Effector CD4-positive, alpha-beta T cell (primary cell): Measurements from ENCODE around the gene RUNX3.
A peak's percentile ranks its signal among the peaks of the same experiment; 100 is the strongest.

Source experiments
- DNase-seq: peaks from one replicate; pipeline ENCODE4 v3.0.0-alpha.2; 2020

Gene RUNX3

DNA sequence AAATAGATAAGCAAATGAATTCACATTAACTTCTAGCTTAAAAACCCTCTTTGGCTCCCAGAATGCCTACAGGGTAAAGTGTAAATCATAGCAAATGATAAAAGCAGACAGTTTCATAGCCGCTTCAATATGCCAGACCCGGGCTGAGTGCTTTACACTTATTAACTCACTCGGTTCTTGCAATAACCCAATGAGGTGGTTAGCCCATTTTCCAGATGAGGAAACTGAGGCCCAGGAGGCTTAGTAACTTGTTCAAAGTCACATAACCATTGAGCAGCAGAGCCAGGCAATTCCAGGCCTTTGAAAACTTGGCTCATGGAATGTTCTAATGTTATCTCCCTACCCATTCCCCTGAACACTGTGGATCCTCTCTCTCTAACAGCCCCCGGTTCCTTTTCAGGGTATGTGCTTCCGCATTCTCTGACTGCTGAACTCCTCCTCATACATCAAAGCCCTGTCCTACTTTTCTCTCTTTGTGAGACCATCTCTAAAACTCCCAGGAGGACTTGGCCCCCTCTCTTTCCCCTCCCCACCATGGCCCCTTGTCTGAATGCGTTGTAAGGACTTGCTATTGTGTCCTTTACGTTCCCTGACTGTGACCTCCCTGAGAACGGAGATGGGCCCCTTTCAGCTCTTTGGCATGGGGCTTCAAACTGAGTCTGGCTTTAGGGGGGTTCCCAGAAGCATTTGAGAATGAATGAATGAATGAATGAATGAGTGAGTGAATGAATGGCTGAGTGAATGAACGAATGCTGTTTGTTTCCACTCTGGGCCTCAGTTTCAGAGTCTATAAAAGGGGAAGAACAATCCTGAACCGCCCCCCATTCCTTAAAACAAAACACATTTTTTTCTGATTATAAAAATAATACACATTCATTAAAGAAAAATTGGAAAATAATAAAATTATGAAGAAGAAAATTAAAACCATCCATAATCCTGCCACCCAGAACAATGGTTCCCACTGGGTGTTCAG is 15.6 kb upstream of the RUNX3 start:
- no peak for DNase-seq

- DNase-seq, result no peak
These were observed 14.2 kb upstream of the RUNX3 start for GRCh38 chr1:24944318-24944717.

DNA sequence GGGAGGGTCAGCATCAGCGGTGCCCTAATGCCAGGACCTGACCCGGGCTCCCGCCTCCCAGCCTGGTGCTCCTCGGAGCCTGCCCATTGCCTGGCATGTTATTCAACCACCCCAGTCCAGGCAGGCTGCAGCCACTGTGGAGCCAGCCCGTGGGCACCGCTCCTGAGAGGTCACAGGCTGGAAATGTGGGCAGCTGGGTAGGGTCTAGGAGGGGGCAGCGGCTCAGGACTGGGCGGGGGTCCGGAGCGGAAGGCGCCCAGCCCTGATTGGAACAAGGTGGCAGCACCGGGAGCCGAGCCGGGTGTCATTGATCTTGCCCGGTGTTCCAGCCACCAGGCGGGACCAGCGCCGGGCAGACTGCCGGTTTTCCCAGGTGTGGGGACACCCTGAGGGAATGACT is 12.7 kb upstream of the RUNX3 start:
- DNase-seq, result no peak

- no peak for DNase-seq
These were observed 11.5 kb upstream of the RUNX3 start for GRCh38 chr1:24941564-24941963.

DNA sequence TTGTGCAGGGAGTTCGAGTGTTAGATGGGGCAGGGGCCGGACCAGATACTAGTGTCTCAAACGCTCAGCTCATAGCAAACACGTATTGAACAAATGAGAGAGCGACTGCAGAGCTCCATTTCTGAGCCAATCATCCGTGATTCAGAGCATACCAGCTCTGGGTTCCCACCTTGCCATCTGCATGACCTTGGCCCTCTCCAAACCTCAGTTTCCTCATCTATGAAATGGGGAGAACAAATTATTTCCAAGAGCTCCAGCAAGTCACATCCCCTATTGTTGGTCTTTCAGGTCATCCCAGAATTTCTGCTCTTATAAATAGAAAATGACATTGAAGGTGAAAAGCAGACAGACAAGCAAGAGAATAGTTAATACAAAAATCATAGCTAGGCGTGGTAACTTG is 10.2 kb upstream of the RUNX3 start:
- DNase-seq, result no peak

DNA sequence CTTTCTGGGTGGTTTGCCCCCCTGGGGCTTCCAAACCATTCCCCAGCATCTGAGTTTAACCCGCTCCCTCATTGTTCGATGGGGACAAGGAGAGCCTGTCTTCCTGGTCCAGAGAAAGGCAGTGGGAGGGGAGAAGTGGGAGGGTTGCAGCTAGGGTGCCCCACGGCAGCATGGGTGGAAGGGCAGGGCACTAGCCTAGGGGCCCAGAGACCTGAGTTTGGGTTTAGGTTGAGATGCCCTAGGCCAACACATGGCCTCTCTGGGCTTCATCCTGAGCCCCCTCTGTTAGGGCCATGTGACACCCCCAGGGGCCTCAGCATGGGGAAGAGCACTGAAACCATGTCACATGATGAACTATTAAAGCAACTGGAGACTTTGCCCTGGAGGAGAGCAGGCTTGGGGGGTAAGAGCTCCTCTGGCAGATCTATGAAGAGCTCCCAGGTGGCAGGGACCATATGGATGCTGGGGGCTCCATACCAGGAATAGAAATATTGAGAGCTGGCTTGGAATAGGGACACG is 9.7 kb upstream of the RUNX3 start:
- no peak for DNase-seq

DNA sequence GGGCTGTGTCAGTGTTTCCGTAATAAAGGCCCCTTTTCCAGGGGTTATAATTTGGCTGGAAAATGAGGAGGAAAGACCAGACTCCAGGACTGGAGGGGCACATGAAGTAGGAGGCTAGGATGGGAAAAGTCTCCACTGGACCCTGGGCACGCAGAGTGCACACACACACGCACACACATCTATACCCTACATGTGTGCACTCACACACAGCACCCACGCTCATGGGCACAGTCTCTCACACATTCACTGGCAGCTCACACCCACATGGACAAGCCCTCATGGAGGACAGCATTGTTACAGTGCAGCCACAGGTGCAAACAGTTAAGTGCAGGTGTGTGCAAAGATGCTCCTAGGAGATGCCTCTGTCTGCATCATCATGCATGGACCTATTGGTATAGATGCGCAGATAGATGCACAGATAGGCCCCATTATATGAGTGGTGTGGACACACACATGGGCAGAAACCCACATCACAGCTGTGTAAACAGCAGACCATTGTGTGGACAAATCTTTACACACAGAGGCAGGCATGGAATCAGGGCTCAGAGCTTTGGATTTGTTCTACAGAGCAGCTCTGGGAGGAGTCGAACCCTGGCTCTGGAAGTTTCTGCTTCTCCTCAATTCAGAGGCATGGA is 9.1 kb upstream of the RUNX3 start:
- DNase-seq, result no peak

- DNase-seq, result no peak
These were observed 8.2 kb upstream of the RUNX3 start for GRCh38 chr1:24938276-24938675.

DNA sequence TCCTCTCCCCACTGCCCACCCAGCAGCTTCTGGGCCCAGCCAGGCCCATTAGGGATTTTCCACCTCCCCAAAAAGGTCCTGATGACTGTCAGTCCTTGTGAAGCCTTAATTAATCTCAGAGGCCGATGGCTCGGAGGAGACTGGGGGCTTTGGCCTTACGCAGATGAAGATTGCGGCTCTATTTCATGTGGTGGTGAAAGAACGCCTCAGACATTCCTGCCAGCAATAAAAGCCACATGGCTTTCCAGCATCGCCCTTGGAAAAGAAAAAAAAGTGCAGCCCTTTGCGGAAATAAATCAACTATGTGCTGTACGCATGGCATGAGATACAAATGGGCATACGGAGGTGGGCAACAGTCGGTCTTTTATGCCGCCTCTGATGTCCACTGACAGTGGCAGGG is 6.6 kb upstream of the RUNX3 start:
- DNase-seq, result no peak

- DNase-seq, result no peak
These were observed 5.8 kb upstream of the RUNX3 start for GRCh38 chr1:24935615-24936484.

GRCh38 chr1:24935196-24935526 is 5.1 kb upstream of the RUNX3 start:
- no peak for DNase-seq

DNA sequence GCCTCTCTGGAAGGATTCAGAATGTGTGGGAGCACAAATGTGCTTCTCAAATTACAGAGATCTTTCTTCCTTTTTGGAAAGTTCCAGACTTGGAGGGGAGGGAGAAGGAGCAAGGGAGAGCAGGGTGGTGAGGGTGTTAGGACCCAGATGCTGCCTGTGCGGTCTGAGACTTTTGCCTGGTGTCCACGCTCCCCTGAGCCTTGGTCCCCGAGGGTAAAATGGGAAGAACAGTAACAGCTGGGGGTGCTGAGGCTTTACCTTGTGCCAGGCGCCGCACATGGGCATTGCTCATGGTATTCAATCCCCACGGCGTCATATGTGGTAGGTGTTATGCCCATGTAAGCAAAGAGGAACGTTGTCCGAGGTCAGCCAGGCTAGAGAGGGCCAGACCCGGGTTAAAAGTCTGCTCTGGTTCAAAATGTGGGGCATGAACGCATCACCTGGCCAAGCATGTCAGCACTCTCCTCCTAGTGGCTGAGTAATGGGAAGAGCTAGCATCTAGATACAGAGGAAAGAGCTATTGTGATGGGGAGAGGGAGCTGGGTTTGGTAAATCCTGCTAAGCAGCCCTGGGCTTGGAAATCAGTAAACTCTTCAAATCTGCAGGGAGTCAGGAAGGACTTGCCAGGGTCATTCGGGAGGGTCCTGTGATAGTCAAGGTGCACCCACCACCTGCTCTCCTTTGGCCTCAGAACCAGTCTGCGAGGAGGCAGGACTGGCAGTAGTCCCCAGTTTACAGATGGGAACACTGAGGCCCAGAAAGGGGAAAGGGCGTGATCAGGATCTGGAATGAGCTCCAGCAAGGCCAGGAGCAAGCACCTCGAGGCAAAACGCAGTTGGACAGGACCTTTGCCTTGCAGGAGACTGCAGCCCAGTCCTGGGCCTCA is 4.5 kb upstream of the RUNX3 start:
- DNase-seq, result no peak

GRCh38 chr1:24933468-24933867 is 3.4 kb upstream of the RUNX3 start:
- DNase-seq, result no peak

DNA sequence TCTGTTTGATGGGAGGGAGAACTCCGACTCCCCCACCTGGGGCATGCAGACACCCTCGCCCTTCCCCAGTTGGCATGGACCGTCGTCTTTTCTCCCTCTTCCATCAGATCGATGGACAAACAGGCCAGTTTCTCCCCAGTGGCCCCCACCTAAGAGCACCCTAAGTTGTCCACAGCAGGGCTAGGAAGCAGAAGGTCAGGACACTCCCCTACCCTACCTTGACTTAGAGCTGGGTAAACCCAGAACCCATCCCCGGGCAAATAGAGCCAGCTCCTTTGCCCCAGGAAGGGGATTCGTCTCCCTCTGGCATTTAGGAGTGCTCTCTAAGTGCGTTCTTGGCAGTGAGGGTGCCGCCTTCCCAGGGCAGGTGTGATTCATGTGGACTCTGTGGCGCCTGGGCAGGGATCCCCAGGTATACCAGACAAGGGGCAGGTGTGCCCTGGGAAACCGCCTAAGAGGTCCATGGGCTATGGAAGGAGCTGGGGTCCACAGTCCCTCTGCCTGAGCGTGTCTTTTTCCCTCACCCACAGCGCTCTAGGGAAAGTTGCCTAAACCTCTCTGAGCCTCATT is 2.7 kb upstream of the RUNX3 start:
- no peak for DNase-seq

DNA sequence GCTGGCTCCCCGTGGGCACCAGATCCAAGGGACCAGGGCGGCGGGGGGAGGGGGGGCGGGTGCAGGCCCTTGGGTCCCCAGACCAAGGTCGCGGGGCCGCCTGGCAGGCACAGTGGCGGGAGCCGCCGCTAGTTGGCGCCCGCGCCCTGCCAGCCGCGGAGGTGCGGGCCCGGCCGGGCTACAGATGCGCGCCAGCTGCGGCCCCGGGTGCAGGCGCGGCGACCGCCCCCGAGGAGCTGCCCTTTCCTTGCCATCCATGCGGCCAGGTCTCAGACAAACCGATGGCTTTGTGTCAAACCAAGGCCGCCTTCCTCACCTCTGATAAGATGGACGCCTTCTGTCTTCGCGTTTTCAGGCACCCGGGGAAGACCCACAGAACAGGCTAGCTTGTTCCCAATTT is 2.2 kb upstream of the RUNX3 start:
- peak; percentile 46 for DNase-seq

GRCh38 chr1:24931468-24932231 is 1.6 kb upstream of the RUNX3 start:
- no peak for DNase-seq

GRCh38 chr1:24931146-24931467 is 1.0 kb upstream of the RUNX3 start:
- no peak for DNase-seq

- DNase-seq, result peak; percentile 43
These were observed 447 bp downstream of the RUNX3 start for GRCh38 chr1:24929398-24930259.

GRCh38 chr1:24928689-24929397 is 1.2 kb downstream of the RUNX3 start:
- peak; percentile 57 for DNase-seq
